Measurements from ENCODE around the gene GNMT. TPM values are rescaled to one million over a fixed set of nuclear protein-coding genes. Genes with fewer than 3 reads are reported as not detected.
"Not testable (repeated sequence)": the region's sequence is repeated elsewhere in the genome, so short reads cannot be mapped to it uniquely, and the experiment has no call there.

The GNMT gene
- total and polyA plus RNA-seq, 2 of the 8 experiments (the other 6 are each of a cell fraction or from before 2014, with no cell fraction given), result 1.8 to 3.4 TPM

GRCh38 chr6:42998205-42998604 is 37.7 kb downstream of the GNMT start:
- not testable (repeated sequence) for H3K9ac ChIP-seq (replicated peaks in 1 of 4; ENCODE audit: extremely low read depth in 1 of 4, low read depth in 3 of 4, low read length in 3 of 4); H3K4me1 ChIP-seq (replicated peaks in 1 of 4; ENCODE audit: control insufficient read depth in 3 of 4, insufficient read depth in 4 of 4, low read length in 3 of 4); H4K20me1 ChIP-seq (replicated peaks in 1 of 2; ENCODE audit: control insufficient read depth in 1 of 2, insufficient read depth in 2 of 2, low read length in 2 of 2); H2BK120ac ChIP-seq (replicated peaks; ENCODE audit: low read depth, low read length); H2AK5ac ChIP-seq (ENCODE audit: low read depth, low read length); H3K4me3 ChIP-seq (ENCODE audit: extremely low read depth in 1 of 4, insufficient read depth in 2 of 4, low read depth in 3 of 4, low read length in 4 of 4); H3K79me1 ChIP-seq (ENCODE audit: low read depth, low read length); H3K36me3 ChIP-seq (ENCODE audit: control insufficient read depth in 2 of 4, insufficient read depth in 4 of 4, low read length in 3 of 4); H4K91ac ChIP-seq (replicated peaks; ENCODE audit: insufficient read length, low read length); FAIRE-seq; H3K4ac ChIP-seq (replicated peaks; ENCODE audit: insufficient read length, low read depth, low read length); H2AFZ ChIP-seq (ENCODE audit: low read length); H3K79me2 ChIP-seq (ENCODE audit: control insufficient read depth in 1 of 2, insufficient read depth in 2 of 2, low read length in 2 of 2); H3K56ac ChIP-seq (replicated peaks; ENCODE audit: insufficient read length, low read depth, low read length); H3K27ac ChIP-seq (ENCODE audit: low read depth, low read length); H3K14ac ChIP-seq (ENCODE audit: insufficient read length); H4K5ac ChIP-seq (ENCODE audit: insufficient read length, low read depth, low read length); H2BK5ac ChIP-seq (ENCODE audit: low read depth, low read length); H2BK15ac ChIP-seq (ENCODE audit: low read length); H2BK12ac ChIP-seq (ENCODE audit: low read depth, low read length); DNase-seq (ENCODE audit: low read depth in 1 of 2, low spot score in 2 of 2); H4K8ac ChIP-seq (ENCODE audit: extremely low read depth, insufficient read depth, low read length); H3K23me2 ChIP-seq (ENCODE audit: low read depth, low read length); H3K27me3 ChIP-seq (replicated peaks in 1 of 4; ENCODE audit: control insufficient read depth in 3 of 4, extremely low read depth in 1 of 4, insufficient read depth in 3 of 4, low read length in 3 of 4); H3K9me3 ChIP-seq (ENCODE audit: insufficient read depth in 2 of 2, low read depth in 1 of 2, low read length in 1 of 2); H3K18ac ChIP-seq (ENCODE audit: extremely low read depth, low read length); H3K23ac ChIP-seq (ENCODE audit: insufficient read length); H2BK20ac ChIP-seq (ENCODE audit: low read length); H3K4me2 ChIP-seq (ENCODE audit: insufficient read depth in 1 of 2, low read depth in 2 of 2, low read length in 2 of 2)
- ChIA-PET POLR2A (ENCODE audit: partially characterized antibody) (interaction anchor here (1.1 to 3.3 kb wide), 7 partner anchors 11 to 64 kb away, joined by 3 to 14 read pairs (median 4); partner anchors contain the start of genes KLHDC3, MEA1, PEX6 and PPP2R5D), CTCF (ENCODE audit: partially characterized antibody) (interaction anchor here (0.9 to 5.6 kb wide), 7 partner anchors 10 to 132 kb away, joined by 3 to 30 read pairs (median 4); no protein-coding TSS in a partner anchor)
- 95% methylated on average over 9 of the region's 9 CpGs; no CpG with 5 or more reads in 1 of the 2 experiments for WGBS, 2 experiments (ENCODE audit: extremely low coverage in 1 of 2, insufficient coverage in 1 of 2, insufficient read length in 1 of 2, insufficient replicate concordance in 2 of 2, low coverage in 1 of 2, low lambda C conversion rate in 2 of 2, missing lambda C conversion rate in 1 of 2)

Data from H1 (cell line).